Parathyroid adenoma (tissue), 2 donors: ENCODE results near the gene SNX4.
"Not testable (repeated sequence)": the region's sequence is repeated elsewhere in the genome, so short reads cannot be mapped to it uniquely, and the experiment has no call there.

Source experiments
- H2AFZ ChIP-seq: fragments of 300-600 bp; sonication (generic); one replicate; pipeline ENCODE4 v1.7.0; 2017; ENCODE audit warnings: antibody characterized with exemption, mild to moderate bottlenecking
- H3K27ac ChIP-seq: fragments of 300-600 bp; sonication (generic); one replicate; pipeline ENCODE4 v1.7.0; 2017
- H3K27me3 ChIP-seq: fragments of 300-600 bp; sonication (generic); one replicate; pipeline ENCODE4 v1.7.0; 2017; ENCODE audit warnings: low read length; ENCODE audit not compliant: control insufficient read depth, insufficient read depth
- H3K36me3 ChIP-seq: fragments of 300-600 bp; sonication (generic); one replicate; pipeline ENCODE4 v1.7.0; 2017; ENCODE audit warnings: low read length; ENCODE audit not compliant: control insufficient read depth, insufficient read depth
- H3K4me1 ChIP-seq: fragments of 300-600 bp; sonication (generic); one replicate; pipeline ENCODE4 v1.7.0; 2017; ENCODE audit warnings: control low read depth
- H3K4me2 ChIP-seq: fragments of 300-600 bp; sonication (generic); one replicate; pipeline ENCODE4 v1.7.0; 2017; ENCODE audit warnings: low read length
- H3K4me3 ChIP-seq: fragments of 300-600 bp; sonication (generic); one replicate; pipeline ENCODE4 v1.7.0; 2017; ENCODE audit warnings: low read depth, low read length
- H3K79me2 ChIP-seq: fragments of 300-600 bp; sonication (generic); one replicate; pipeline ENCODE4 v1.7.0; 2017; ENCODE audit warnings: control low read depth
- H3K9ac ChIP-seq: fragments of 300-600 bp; sonication (generic); one replicate; pipeline ENCODE4 v1.7.0; 2017; ENCODE audit warnings: mild to moderate bottlenecking
- H3K9me3 ChIP-seq: fragments of 300-600 bp; sonication (generic); one replicate; pipeline ENCODE4 v1.7.0; 2017; ENCODE audit warnings: low read length; ENCODE audit not compliant: control insufficient read depth
- CTCF ChIP-seq: fragments of 300-600 bp; sonication (generic); IDR thresholded peaks from one replicate; pipeline ENCODE4 v1.7.0; 2017; ENCODE audit warnings: antibody characterized with exemption, mild to moderate bottlenecking
- donor health status: primary hyperparathyroidism.

The SNX4 gene

GRCh38 chr3:125416235-125416634 is 103.8 kb downstream of the SNX4 start:
- no peaks in the 10 kb centered on the region for H3K9me3 ChIP-seq
- no peak overlapping the region for H3K4me2 ChIP-seq
- no peak overlapping the region for H3K9ac ChIP-seq
- TF ChIP-seq CTCF: no peak
- H3K36me3 ChIP-seq: no peaks in the 10 kb centered on the region
- H3K4me1 ChIP-seq: no peaks in the 10 kb centered on the region
- no peaks in the 10 kb centered on the region for H3K27me3 ChIP-seq
- no peak overlapping the region for H3K27ac ChIP-seq
- no peak overlapping the region for H2AFZ ChIP-seq
- H3K4me3 ChIP-seq: no peak overlapping the region
- H3K79me2 ChIP-seq: no peaks in the 10 kb centered on the region

- Histone ChIP-seq H3K27me3 (no peaks in the 10 kb centered on the region), H3K36me3 (no peaks in the 10 kb centered on the region), H3K4me3 (no peak overlapping the region), H3K27ac (no peak overlapping the region), H2AFZ (no peak overlapping the region), H3K4me2 (no peak overlapping the region), H3K9ac (no peak overlapping the region), H3K79me2 (no peaks in the 10 kb centered on the region), H3K4me1 (no peaks in the 10 kb centered on the region), H3K9me3 (no peaks in the 10 kb centered on the region)
- TF ChIP-seq CTCF: no peak
Observed at GRCh38 chr3:125414669-125415068, 105.3 kb downstream of the SNX4 start.

DNA sequence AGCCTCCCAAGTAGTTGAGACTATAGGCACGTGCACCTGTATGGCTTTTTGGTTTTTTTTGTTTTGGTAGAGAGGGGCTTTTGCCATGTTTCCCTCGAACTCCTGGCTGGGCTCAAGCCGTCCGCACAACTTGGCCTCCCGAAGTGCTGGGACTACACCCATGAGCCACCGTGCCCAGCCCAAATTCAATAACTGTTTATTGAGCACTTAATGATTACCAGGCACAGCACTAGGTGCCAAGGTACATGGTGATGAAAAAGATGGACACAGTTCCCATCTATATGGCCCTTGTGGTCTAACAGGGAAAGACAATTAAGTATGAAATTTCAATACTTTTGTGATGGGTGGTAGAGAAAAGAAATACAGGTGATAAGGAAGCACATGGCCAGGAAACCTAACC is 109.1 kb downstream of the SNX4 start:
- H3K27ac ChIP-seq: no peak overlapping the region
- no peak for TF ChIP-seq CTCF

DNA sequence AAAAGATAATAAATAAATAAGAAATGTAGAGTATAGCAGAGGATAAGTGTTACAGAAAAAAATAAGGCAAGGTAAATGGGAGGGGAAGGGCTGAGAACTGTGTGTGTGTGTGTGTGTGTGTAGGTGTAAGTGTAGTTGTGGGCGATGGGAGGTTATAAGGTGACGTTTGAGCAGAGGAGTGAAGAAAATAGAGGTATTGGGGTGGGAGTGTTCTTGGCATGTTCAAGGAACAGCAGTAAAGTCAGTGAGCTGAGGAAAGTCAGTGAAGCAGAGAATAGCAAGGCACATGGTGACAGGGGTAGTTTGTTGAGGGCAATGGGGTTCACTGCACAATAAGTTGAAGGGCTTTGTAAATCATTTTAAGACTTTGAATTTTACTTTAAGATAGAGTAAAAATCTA is 113.9 kb downstream of the SNX4 start:
- Histone ChIP-seq H3K9me3 (no peaks in the 10 kb centered on the region), H3K79me2 (no peaks in the 10 kb centered on the region), H3K4me2 (no peak overlapping the region), H3K4me1 (no peaks in the 10 kb centered on the region), H3K4me3 (no peak overlapping the region), H3K27ac (no peak overlapping the region), H3K36me3 (no peaks in the 10 kb centered on the region), H3K27me3 (no peaks in the 10 kb centered on the region), H2AFZ (no peak overlapping the region), H3K9ac (no peak overlapping the region)
- TF ChIP-seq CTCF: no peak

More for the DNA sequence above, 109.1 kb downstream of the SNX4 start:
- no peaks in the 10 kb centered on the region for H3K36me3 ChIP-seq
- H3K27me3 ChIP-seq: no peaks in the 10 kb centered on the region
- no peak overlapping the region for H3K4me2 ChIP-seq
- no peak overlapping the region for H2AFZ ChIP-seq
- no peaks in the 10 kb centered on the region for H3K9me3 ChIP-seq
- no peak overlapping the region for H3K4me3 ChIP-seq
- H3K9ac ChIP-seq: no peak overlapping the region
- no peaks in the 10 kb centered on the region for H3K4me1 ChIP-seq
- no peaks in the 10 kb centered on the region for H3K79me2 ChIP-seq

DNA sequence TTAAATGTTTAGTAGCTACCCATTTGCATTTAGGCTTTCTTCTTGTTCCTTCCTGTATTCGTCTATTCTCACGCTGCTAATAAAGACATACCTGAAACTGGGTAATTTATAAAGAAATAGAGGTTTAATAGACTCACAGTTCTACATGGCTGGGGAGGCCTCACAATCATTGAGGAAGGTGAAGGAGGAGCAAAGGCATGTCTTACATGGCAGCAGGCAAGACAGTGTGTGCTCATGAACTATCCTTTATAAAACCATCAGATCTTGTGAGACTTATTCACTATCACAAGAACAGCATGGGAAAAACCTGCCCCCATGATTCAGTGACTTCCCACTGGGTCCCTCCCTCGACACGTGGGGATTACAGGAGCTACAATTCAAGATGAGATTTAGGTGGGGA is 114.5 kb downstream of the SNX4 start:
- H3K27me3 ChIP-seq, H3K9me3 ChIP-seq, H3K4me1 ChIP-seq, H2AFZ ChIP-seq, H3K9ac ChIP-seq, H3K4me2 ChIP-seq, H3K27ac ChIP-seq, H3K79me2 ChIP-seq, H3K4me3 ChIP-seq, H3K36me3 ChIP-seq: not testable (repeated sequence)
